PC-3 (cell line): ENCODE results near the gene ARID1A. TPM values are rescaled to one million over a fixed set of nuclear protein-coding genes. Genes with fewer than 3 reads are reported as not detected.
A peak's percentile ranks its signal among the peaks of the same experiment; 100 is the strongest.
"Not testable (repeated sequence)": the region's sequence is repeated elsewhere in the genome, so short reads cannot be mapped to it uniquely, and the experiment has no call there.

Experiments
- ATAC-seq: fragments of 200-7000 bp; cut with Tn5 transposase; 2 replicates; pipeline ENCODE4 v1.9.1; 2020; ENCODE audit warnings: mild to moderate bottlenecking, moderate library complexity
- BruUV-seq: library from RNA; stranded (reverse); fragments of 400-500 nt; replicated peaks from 2 replicates; lab custom pipeline; 2021; lab: Mats Ljungman, UMichigan
- CTCF ChIA-PET: fragments of 300-600 bp; sonication (Branson Sonifier 250); formaldehyde crosslinking; loops from one replicate; lab custom pipeline; 2022; ENCODE audit warnings: antibody characterized with exemption; lab: Charles Lee
- POLR2A ChIA-PET: fragments of 300-600 bp; sonication (Branson Sonifier 250); formaldehyde crosslinking; loops from one replicate; lab custom pipeline; 2022; ENCODE audit warnings: antibody characterized with exemption; ENCODE audit not compliant: unreplicated experiment; lab: Charles Lee
- DNase-seq: peaks from one replicate; pipeline ENCODE4 v3.0.0-alpha.2; 2015
- H2AFZ ChIP-seq: fragments of 300-600 bp; sonication (generic); 2 replicates; pipeline ENCODE4 v1.6.0; 2016; ENCODE audit warnings: antibody characterized with exemption, low read length
- H3F3A ChIP-seq: fragments of 300-600 bp; sonication (generic); one replicate; pipeline ENCODE4 v1.6.0; 2017; ENCODE audit warnings: antibody characterized with exemption, low read length, control low read depth, mild to moderate bottlenecking; ENCODE audit not compliant: unreplicated experiment
- H3K27ac ChIP-seq: fragments of 300-600 bp; sonication (generic); 2 replicates; pipeline ENCODE4 v1.5.1; 2016; ENCODE audit warnings: mild to moderate bottlenecking, low read length
- H3K27me3 ChIP-seq: fragments of 300-600 bp; sonication (generic); 2 replicates; pipeline ENCODE4 v1.6.1; 2016; ENCODE audit warnings: low read length, mixed read lengths
- H3K36me3 ChIP-seq: fragments of 300-600 bp; sonication (generic); 2 replicates; pipeline ENCODE4 v1.6.1; 2016; ENCODE audit warnings: low read depth, mixed run types, low read length, mixed read lengths
- H3K4me1 ChIP-seq: fragments of 300-600 bp; sonication (generic); 2 replicates; pipeline ENCODE4 v1.5.1; 2016; ENCODE audit warnings: low read length; ENCODE audit not compliant: insufficient read depth
- H3K4me2 ChIP-seq: fragments of 300-600 bp; sonication (generic); 2 replicates; pipeline ENCODE4 v1.6.0; 2016; ENCODE audit warnings: low read length
- H3K4me3 ChIP-seq: fragments of 300-600 bp; sonication (generic); 2 replicates; pipeline ENCODE4 v1.5.1; 2016; ENCODE audit warnings: mild to moderate bottlenecking, low read length, mixed read lengths
- H3K79me2 ChIP-seq: fragments of 300-600 bp; sonication (generic); 2 replicates; pipeline ENCODE4 v1.6.1; 2017; ENCODE audit warnings: low read length, mixed read lengths
- H3K9ac ChIP-seq: fragments of 300-600 bp; sonication (generic); 2 replicates; pipeline ENCODE4 v1.6.0; 2016; ENCODE audit warnings: mild to moderate bottlenecking, low read length
- H3K9me2 ChIP-seq: fragments of 300-600 bp; sonication (generic); replicated peaks from 2 replicates; pipeline ENCODE4 v1.6.1; 2016; ENCODE audit warnings: mixed run types, low read length, mixed read lengths
- H3K9me3 ChIP-seq: fragments of 300-600 bp; sonication (generic); 2 replicates; pipeline ENCODE4 v1.6.1; 2016; ENCODE audit warnings: low read length, mixed read lengths
- H4K20me1 ChIP-seq: fragments of 300-600 bp; sonication (generic); 2 replicates; pipeline ENCODE4 v1.6.1; 2016; ENCODE audit warnings: low read length, mixed read lengths
- EZH2 ChIP-seq: fragments of 300-600 bp; sonication (generic); IDR thresholded peaks from one replicate; pipeline ENCODE4 v1.6.1; 2017; ENCODE audit warnings: antibody characterized with exemption, mild to moderate bottlenecking, low read length; ENCODE audit not compliant: unreplicated experiment
- EZH2phosphoT487 ChIP-seq: fragments of 300-600 bp; sonication (generic); IDR thresholded peaks from 2 replicates; pipeline ENCODE4 v1.6.1; 2018; ENCODE audit warnings: mild to moderate bottlenecking, antibody characterized with exemption, low read length, borderline replicate concordance
- intact Hi-C: fragments of 100-400 bp; cut with micrococcal nuclease; formaldehyde crosslinking; loops from 2 replicates; pipeline ENCODE4 v1.9.0; 2023
- total RNA-seq: library from RNA; depleted of rRNA; stranded (reverse); fragments of >200 nt; gene quantifications from 2 replicates; pipeline ENCODE4 v1.2.3, GENCODE V29; 2014
- TF ChIP-seq, protein P1 (sequence below): fragments of 300-600 bp; sonication (generic); conservative IDR thresholded peaks from 2 replicates; pipeline ENCODE4 v1.5.1; 2017; ENCODE audit warnings: antibody characterized with exemption, low read depth, mild to moderate bottlenecking, low read length

ARID1A gene
- total RNA-seq, 1 experiment from 2014 or later = 43.8 TPM

DNA sequence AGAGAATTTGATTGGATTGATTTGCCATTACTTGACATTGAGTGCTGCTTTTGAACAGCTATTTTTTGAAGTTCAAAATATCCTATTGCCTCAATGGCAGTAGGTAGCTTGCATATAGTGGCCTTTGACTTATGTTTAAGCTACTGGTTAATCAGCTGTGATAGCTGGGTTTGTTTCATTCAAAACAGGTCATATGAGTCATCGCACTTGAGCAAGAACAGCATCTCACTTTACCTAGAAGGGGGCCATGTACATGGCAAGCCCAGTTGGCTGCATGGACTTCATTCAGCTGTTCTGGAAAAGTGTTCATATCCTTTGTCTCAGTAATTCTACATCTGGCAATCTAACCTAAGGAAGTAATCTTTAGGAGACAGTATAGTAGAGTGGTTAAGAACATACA is 29.0 kb upstream of the ARID1A start:
- intact Hi-C loops = no loop called here
- Histone ChIP-seq H2AFZ (no peak overlapping the region), H3K36me3 (no peaks in the 10 kb centered on the region), H3K9me2 (no peaks in the 10 kb centered on the region), H3K27me3 (no peaks in the 10 kb centered on the region), H3K4me2 (no peak overlapping the region), H3K4me3 (no peak overlapping the region), H3K79me2 (no peaks in the 10 kb centered on the region), H4K20me1 (no peaks in the 10 kb centered on the region), H3K27ac (no peak overlapping the region), H3K9ac (no peak overlapping the region), H3K9me3 (no peaks in the 10 kb centered on the region), H3K4me1 (no peaks in the 10 kb centered on the region; the same call in 1 of the 2 replicates), H3F3A (no peaks in the 10 kb centered on the region)
- ChIA-PET CTCF (no interaction called here), POLR2A (no interaction called here)
- TF ChIP-seq, protein P1, sequence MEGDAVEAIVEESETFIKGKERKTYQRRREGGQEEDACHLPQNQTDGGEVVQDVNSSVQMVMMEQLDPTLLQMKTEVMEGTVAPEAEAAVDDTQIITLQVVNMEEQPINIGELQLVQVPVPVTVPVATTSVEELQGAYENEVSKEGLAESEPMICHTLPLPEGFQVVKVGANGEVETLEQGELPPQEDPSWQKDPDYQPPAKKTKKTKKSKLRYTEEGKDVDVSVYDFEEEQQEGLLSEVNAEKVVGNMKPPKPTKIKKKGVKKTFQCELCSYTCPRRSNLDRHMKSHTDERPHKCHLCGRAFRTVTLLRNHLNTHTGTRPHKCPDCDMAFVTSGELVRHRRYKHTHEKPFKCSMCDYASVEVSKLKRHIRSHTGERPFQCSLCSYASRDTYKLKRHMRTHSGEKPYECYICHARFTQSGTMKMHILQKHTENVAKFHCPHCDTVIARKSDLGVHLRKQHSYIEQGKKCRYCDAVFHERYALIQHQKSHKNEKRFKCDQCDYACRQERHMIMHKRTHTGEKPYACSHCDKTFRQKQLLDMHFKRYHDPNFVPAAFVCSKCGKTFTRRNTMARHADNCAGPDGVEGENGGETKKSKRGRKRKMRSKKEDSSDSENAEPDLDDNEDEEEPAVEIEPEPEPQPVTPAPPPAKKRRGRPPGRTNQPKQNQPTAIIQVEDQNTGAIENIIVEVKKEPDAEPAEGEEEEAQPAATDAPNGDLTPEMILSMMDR = no peak
- TF ChIP-seq EZH2phosphoT487 (no peak), EZH2 (no peak)
- ATAC-seq = no peak
- DNase-seq = peak; percentile 36
- no TSS peak for BruUV-seq

DNA sequence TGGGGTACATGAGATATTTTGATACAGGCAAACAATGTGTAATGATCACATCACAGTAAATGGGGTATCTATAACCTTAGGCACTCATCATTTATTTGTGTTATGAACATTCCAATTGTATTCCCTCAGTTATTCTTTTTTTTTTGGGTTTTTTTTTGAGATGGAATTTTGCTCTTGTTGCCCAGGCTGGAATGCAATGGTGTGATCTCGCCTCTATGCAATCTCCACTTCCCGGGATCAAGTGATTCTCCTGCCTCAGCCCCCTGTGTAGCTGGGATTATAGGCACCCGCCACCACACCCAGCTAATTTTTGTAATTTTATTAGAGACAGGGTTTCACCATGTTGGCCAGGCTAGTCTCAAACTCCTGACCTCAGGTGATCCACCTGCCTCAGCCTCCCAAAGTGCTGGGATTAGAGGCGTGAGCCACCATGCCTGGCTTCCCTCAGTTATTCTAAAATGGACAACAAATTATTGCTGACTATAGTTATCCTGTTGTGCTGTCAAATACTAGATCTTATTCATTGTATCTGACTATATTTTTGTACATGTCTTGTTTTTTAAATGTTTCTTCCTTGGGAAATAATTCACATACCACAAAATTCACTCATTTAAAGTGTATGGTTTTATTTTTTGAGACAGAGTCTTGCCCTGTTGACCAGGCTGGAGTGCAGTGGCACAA is 27.6 kb upstream of the ARID1A start:
- H3K27me3 ChIP-seq, H3K36me3 ChIP-seq, CTCF ChIA-PET, H3K4me3 ChIP-seq, H3K79me2 ChIP-seq, H3K4me2 ChIP-seq, H3K9ac ChIP-seq, POLR2A ChIA-PET, BruUV-seq, intact Hi-C loops, H3K27ac ChIP-seq, H4K20me1 ChIP-seq, H3K9me3 ChIP-seq, H3K4me1 ChIP-seq, H3K9me2 ChIP-seq, DNase-seq, ATAC-seq, H3F3A ChIP-seq, H2AFZ ChIP-seq: not testable (repeated sequence)

DNA sequence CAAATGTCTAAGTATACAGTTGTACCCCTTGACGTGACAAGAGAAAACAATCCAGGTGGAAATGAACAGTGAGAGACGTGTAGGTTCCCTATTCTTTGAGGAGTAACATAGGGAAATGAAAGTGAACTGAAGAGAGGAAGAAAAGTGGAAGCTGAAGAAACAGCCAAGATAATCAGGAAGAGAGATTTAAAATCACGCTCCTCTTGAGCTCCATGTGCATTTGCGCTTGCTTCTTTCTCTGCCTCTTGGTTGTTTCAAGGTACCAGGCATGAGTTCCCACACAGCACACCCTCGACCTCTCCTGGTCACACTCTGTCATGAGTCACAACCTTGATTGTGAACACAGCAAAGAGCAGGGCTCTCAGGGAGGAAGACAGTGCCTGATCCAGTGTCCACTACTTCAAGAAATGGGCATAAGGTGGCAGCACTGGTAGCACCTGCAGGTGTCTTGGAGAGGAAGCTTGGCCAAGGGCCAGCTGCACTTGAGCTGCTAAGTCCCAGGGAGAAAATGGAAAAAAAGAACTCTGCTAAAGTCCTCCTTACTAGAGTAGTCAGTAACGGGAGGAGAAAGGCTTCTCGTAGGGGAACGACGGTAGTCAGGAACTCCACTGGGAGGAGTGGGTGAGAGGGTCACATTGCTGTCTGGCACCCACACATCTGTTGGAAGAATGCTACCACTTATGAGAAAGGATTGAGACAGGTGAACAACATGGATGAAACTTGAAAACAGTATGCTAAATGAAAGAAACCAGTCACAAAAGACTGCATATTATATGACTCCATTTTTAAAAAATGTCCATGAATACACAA is 18.3 kb upstream of the ARID1A start:
- ChIA-PET CTCF (interaction anchor here (0.6 to 1.6 kb wide), 17 partner anchors 14 to 276 kb away, joined by 3 to 44 read pairs (median 4); no protein-coding TSS in a partner anchor), POLR2A (interaction anchor here (0.6 kb wide), 1 partner anchor 107 kb away, joined by 10 read pairs; no protein-coding TSS in a partner anchor)
- Histone ChIP-seq H3K9me3 (no peaks in the 10 kb centered on the region), H3K4me3 (peak overlapping the region; percentile 27; the same call in 1 of the 2 replicates), H3K27ac (no peak overlapping the region), H3K79me2 (no peaks in the 10 kb centered on the region), H3K9ac (no peak overlapping the region), H3K27me3 (no peaks in the 10 kb centered on the region), H3K9me2 (no peaks in the 10 kb centered on the region), H2AFZ (peak overlapping the region; percentile 78), H3K4me2 (peak overlapping the region; percentile 63), H3K4me1 (peaks cover 9% of the 10 kb centered on the region), H3F3A (no peaks in the 10 kb centered on the region), H3K36me3 (no peaks in the 10 kb centered on the region), H4K20me1 (no peaks in the 10 kb centered on the region)
- BruUV-seq = no TSS peak
- peak; percentile 100 for ATAC-seq
- peak; percentile 93 for DNase-seq
- TF ChIP-seq EZH2phosphoT487 (no peak), EZH2 (no peak)
- TF ChIP-seq, protein P1 = peak; percentile 90
- intact Hi-C loops = loop anchor here (1.0 kb wide), 2 partner anchors 75 to 112 kb away; no protein-coding TSS in a partner anchor
